DMS153 treated with DMSO at 0.1 percent for 48 hours (cell line): ENCODE measurements around the gene MAST4.

Source experiments
- DNase-seq: peaks from one replicate; lab custom pipeline; 2025; ENCODE audit not compliant: unreplicated experiment; lab: John Stamatoyannopoulos, UW

Gene MAST4

DNA sequence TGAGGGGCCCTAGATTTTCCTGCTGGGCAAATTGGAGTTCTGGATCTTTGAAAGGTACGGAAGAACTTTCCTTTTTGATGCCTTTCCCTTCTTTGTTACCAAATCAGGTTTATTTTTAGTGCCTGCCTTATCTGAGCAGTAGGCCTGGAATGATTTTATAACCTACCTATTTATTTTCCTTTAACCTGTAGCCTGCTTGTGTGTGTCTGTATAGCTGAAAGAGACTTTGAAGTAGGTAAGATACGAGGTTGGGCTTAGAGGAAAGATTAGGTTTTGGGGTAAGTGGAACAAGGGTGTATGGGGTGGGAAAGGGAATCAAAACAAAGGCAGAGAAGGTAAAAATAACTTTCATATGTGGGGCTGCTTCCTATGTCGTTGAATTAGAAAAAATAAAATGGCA is 389.2 kb downstream of the MAST4 start:
- no peak for DNase-seq

DNA sequence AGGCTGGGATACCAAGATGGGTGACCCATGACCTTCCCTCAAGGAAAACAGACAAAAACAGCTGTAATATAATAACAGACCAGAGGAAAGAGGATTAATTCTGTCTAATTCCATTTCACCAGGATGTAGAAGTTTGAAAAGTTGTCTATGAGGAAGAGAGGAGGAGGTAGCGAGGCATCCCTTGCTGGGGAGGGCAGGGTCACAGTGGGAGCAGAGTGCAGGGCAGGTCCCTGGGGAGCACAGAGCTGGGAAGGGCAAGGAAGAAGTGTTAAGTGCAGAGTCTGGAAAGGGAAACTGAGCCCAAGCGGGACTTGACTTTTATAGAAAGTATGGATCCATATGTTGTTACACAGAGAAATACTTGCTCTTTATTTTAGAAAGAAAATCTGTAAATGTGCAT is 389.8 kb downstream of the MAST4 start:
- DNase-seq: no peak

DNA sequence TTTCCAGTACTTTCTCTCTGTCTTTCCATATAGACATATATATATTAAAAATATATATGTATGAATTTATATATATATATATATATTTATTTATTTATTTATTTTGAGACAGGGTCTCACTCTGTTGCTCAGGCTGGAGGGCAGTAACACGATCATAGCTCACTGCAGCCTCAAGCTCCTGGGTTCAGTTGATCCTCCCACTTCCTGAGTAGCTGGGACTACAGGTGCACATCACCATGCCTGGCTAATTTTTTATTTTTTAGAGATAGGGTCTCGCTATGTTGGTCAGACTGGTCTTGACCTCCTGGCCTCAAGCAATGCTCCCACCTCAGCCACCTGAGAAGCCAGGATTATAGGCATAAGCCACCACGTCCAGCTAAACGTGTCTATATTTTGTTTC is 390.3 kb downstream of the MAST4 start:
- DNase-seq: no peak

DNA sequence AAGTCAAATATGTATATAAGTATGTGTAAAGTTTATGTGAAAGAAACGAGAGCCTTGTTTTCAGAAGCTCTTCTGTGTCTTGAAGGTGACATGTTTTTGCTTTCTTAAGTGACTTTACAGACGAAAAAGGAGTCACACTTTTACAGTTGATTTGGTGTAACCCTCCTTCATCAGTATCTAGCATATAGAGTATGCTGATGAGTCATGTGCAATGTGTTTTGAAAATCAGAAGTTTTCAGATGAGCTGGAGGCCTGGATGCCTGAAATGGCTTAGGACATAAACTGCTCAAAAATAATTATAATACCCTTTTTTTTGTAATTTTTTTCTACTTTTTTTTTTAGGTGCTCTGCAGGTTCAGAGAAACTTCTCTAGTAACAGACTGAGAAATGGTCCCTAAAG is 390.9 kb downstream of the MAST4 start:
- no peak for DNase-seq

DNA sequence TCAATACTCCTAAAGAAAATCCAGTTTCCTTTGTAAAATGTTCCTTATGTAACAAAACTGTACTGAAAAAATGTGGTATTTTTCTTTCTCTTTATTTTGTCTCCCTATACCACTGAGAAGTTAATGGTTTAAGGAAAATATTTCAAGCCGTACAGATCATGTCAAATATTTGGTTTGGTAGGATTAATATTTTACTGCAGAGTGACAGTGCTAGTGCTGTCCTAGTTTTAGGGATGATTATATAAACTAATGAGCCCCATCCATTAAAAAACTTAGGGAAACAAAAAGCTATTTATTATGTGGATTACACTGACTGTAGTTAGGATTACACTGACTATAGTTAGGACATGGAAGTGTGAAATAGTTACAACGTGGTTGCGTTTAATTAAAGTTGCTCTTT is 391.3 kb downstream of the MAST4 start:
- DNase-seq: no peak

DNA sequence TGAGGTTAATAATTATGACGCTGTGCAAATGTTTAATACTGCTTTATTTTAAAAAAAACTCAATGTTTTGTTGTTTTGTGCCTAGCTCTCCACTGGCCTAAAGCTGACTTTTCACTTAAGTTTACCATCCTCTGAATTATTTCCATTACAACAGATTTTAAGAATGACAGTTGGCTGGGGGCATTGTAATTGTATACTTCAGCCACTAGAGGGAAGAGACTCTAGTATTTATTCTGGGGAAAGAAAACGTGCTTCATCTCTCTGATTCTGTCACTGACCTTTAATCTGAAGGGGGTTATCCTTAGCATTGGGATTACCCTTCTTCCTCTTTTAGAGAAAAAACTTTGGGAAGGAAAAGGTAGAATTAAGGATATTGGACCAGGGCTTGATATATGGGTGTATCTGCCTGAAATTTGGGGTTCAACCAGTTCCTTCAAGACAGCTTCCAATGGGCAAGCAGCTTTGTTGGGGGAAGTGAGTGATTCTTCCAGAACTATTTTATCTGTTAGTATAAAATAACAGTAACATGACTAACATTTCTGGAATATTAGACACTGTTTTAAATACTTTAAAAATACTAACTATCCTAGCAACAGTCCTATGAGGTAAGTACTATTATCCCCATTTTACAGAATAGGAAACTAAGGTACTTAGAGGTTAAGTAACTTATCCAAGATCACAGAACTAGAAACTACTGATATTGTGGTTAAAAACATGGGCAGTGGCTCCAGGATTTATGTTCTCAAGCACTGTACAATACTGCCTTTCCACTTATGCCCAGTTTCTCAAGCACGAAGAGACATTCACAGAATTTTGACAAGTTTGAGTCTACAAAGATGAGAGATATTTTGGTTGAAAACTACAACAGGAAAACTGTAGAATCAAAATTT is 392.0 kb downstream of the MAST4 start:
- peak; percentile 7 for DNase-seq

DNA sequence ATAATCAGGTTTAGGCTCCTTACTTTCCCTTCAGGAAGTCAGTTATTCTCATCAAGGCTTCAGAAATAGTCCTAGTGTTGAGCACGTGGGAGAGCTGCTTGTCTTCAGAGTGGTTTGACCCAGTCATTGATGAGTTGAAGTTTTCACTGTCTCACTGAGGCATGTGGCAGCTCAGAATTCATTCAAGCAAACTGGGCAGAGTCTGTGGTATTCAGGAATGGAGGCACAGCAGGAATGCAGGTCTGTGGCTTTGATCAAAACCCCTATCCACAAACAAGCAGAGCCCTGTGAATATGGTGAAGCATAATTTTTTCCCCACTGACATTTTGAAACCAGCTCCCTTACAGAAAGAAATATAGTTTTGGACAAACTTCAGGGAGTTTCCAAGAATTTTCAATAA is 393.1 kb downstream of the MAST4 start:
- DNase-seq: no peak

DNA sequence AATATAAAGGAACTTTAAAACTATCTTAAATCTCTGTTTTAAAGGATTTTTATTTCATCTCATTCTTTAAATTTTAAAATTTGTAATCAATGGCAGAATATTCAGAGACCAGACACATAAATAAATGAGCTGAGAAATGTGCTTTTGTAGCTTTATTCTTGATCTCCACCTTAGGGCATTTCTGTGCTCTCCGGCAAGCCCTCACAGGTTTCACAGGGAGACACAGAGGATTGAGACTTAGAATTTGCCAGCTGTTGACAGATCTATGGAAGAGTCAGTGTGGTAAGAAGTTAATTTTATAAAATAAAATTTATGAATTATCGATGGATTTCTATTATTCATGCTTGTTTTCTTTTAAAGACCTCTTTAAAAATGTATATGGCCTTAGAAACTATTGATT is 393.6 kb downstream of the MAST4 start:
- no peak for DNase-seq

DNA sequence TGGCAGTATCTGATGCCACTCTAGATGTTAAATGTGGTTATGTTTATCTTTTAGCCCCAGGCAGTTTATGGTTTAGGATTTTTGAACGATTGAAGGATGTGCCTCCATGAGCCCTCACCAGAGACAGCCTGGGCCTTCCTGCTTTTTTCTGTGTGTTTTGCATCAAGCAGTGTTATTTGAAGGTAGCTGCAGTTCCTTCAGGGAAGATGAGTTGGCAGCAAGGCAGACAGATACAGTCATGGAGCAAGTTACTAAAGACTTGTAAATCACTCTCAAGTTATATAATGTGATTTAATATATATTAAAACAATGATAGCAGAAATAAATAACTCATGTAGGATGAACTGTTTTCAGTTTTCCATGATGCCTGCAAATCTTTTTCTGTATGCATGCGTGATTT is 395.6 kb downstream of the MAST4 start:
- DNase-seq: no peak

DNA sequence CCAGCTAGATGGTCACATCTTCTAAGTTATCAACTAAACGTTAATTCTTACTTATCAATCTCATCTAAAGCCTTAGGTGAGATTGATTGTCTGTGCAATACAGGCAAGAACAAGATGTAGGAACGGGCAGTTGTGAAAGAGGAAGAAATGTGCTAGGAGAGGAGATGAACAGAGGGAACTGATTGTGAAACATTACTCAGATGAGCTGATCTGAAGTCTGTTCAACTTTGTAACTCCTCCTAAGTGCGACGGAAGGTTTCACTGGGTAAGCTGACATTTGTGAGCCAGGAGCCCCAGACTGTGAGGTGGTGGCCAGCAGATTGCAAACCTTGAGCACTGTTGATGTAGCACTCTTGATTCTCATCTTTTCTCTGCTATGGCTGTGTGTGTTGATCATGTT is 396.4 kb downstream of the MAST4 start:
- no peak for DNase-seq

DNA sequence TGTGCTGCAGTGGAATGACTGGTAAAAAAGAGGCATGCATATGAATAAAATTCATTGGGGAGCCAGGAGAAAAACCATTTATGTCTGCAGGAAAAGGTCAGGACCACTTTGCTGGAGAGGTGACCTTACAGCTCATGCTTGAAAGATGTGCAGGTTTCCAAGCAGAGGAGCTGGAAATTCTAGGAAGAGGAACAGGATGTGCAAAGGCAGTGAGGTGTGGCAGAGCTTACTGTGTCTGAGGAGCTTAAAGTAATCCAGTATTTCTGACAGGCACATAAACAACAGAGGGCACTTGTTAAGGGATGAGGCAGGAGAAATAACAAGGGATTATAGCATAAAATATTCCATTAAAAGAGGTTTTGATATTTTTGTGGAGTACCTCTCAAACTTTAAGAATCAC is 397.3 kb downstream of the MAST4 start:
- DNase-seq: no peak

DNA sequence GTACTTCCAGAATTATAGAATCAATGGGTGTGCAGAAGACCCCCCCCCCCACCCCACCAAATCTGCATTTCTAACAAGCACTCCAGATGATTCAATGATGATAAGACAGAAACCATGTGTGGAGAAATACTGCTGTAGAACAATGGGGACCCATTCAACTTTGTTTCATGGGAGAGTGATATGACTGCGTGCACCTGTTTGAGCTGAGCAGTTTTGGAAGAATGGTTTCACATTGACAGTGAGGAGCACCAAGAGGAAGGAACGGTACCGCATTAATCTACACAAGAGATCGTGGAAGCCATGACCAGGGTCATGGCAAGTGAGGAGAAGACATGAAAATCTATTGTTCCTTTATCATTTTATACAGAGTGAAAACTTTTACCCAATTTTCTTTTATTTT is 397.7 kb downstream of the MAST4 start:
- DNase-seq: no peak

DNA sequence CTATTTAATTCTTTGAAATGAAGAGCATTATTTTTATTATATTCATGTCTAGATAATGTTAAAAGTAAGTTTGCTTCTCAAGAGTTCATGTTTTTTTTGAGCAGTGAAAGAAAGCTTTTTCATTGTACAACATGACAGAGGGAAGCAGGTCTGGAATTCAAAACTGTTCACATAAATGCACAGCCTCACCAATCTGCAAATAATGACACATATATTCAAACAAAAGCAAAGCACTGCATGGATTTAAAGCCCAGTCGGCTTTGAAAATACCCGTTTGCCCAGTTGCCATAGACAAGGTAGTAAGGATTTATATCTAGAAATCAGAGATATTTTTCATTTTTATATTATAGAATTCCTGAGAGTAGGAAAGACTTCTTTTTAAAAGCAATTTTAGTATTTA is 398.6 kb downstream of the MAST4 start:
- no peak for DNase-seq

DNA sequence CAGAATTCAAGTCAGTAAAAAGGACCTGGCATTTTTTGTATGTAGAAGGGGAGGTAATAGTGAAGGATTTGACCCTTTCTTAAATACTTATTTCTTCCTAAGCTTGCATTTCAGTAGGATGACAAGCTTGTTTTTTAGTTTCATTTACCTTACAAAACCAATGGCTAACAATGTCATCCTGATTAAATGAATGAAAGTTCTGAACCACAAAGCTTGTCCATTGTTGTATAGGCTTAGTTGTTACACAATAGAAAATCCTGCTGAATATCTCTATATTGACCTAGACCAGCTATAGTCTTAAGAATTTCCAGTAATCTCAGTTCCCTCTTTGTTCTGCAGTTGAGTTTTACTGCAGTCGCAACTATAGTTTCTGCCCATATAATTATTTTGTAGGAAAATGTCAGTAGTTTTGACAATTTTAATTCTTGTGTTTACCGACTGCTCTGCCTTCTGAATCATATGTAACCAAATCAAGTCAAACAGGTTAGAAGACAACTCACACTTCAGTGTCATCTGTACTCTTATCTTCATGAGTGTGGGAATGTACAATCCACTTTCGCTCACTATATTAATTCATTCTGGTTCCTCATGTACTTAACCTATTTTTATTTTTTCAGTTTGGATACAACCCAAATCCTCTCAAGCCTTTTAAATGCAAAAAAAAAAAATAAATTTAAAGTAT is 404.7 kb downstream of the MAST4 start:
- DNase-seq: no peak

DNA sequence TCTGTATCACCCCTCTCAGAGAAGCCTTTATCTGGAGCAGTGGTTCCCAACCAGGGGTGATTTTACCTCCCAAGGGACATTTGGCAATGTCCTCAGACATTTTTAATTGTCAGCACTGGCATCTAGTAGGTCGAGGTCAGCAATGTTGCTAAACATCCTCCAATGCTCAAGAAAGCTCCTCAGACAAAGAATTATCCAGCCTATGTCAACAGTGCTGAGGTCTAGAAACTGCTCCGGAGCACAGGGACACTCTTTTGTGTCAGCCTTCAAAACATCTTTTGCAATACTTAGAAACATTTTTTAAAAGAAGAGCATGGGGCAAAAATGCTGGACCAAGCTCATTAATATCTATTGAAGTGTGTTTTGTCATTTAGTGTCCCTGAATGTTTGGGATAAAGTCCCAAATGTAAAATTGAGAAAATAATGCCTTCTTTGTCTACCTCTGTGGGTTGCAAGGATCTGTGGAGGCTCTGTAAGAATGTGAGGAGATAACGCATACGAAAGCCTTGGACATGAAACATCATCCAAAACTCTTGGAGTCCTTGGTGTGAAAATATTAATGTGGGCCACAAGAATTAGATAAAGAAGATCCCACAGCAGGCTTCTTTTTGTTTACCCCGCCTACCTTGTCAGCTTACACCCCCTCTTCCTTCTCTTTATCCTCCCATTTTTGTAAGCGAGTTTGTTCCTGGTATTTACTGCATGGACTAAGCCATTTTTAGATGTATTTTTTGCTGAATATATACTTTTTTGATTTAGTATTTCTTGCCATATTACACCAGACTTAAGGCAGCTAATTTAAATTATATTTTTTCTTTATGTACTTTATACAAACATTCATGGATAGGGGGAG is 406.9 kb downstream of the MAST4 start:
- no peak for DNase-seq

DNA sequence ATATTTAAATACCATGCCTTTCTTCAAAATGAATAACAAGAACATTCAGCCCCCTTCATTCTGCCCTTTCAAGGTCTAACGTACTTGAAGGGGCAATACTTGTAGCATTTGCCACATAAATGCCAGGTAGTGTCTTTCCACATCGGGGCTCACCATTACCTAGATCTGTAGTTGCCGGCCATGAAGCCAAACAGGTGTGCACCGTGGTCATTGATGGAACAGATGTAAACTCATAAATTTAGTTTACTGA is 407.4 kb downstream of the MAST4 start:
- no peak for DNase-seq

DNA sequence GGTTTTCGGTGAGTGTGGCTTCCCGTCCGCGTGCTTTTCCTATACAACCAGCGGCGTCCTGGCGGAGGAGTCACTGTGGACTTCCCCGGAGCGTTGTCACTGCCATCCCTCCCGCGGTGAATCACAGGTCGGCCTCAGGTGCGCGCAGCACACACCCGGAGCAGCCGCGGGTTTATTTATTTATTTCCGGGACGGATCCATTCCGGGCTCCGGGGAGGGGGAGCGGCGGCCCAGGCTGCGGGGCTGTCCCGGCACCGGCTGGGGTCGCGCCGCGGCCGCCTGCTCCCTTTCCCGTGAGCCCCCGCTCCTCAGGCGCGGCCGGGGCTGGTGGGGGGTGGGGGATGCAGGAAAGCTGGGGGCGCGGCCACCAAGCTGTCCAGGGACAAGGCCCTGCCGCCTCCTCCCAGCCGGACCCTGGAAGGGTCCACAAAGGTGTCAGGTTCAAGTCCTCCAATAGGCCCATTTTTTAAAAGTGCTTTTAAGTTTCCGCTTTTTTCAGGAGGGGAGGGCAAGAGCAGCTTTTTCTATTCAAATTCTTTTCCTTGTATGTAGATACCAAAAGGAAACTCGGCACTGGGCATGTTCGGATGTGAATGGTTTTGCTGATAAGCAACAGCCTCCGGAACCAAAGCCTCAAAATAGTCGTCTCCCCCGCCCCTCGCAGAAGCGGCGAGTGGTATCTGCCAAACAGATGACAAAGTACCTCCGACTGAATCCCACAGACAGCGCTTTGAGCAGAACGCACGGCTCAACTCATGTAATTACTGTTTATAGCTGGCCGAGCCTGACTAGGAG is 407.9 kb downstream of the MAST4 start:
- peak; percentile 41 for DNase-seq

DNA sequence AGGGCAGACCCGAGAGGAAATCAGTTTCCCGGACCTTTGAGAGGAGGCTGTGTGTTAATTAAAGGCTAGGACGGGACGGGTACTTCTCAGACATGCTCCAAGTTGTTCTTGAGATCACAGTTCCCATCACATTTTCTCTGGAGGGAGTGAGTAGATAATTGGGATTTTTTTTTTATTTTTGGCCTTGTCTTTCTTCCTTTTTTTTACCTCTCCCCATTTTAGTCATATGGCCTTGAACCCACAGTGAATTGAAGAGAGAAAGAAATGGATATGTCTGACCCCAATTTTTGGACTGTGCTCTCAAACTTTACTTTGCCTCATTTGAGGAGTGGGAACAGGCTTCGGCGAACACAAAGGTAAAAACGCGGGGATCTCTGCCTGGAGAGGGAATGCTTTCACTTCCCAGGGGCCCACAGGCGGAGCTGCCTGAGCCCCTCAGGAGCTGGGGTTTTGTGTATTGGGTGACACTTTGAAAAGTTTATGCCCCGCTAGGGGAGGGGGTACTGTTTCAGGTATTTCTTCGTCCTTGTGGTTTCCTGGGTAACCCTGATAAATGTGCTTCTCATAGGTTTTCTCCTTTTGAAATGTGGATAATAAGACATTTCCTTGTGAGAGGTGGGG is 408.6 kb downstream of the MAST4 start:
- no peak for DNase-seq

DNA sequence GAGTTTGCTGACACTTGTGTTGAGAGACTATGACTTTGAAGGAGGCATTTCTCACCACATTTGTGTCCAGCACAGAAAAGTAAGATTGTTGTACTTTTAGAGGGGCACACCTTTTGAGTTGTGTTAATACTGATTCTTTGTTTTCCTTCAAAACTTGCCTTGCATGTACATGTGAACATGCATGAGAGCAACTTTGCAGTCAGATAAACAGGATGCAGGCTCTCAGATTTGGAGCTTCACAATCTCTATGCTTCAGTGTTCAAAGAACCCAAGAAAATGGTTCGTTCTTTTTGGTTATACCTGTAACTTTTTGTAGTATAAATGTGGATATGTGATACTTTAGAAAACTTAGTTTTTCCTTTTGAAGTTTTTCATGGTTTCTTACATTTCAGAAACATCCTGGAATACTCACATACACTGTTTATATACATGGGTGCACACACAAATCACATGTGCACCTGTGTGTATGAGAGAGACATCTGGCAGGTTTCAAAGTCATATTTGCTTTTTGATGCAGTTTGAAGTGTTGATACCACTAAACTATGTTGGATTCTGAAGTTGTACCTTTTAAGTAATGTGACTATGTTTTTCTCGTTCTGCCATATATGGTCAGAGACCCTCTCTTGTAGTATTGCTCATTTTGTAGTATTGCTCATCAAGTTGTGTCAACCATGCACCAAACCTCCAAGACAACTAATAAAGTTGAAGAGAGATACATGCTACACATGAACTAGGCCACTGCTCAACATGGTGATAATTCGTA is 409.7 kb downstream of the MAST4 start:
- no peak for DNase-seq

DNA sequence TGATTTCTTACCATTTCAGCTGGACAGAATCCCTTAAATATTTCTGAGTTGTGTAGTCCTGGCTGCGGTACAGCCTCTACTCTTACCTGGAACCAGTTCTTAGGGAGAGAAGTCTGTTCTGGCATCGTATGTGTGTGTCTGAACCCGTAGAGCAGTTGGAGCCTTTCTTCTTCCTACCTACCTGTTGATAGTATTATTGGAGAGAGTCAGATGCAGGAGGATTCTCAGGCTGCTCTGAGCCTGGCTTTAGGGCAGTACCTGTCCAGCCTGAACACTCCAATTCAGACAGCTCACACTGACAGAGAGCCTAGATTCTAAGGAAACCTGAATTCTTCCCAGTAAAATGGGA is 410.3 kb downstream of the MAST4 start:
- DNase-seq: no peak
